Thymus (tissue), 14 donors: ENCODE results near the gene ST7. TPM values are rescaled to one million over a fixed set of nuclear protein-coding genes. Genes with fewer than 3 reads are reported as not detected.

Experiments used
- DNase-seq, 9 donors: peaks; one replicate each; pipeline ENCODE4 v3.0.0-alpha.2; 2013; ENCODE audit warnings: low spot score in 9 of 9, low read depth in 6 of 9, missing footprints in 1 of 9
- H3K27ac ChIP-seq, 2 donors: one replicate each; pipeline ENCODE4 v1.5.1; 2013; ENCODE audit warnings: control low read depth in 1 of 2, low read depth in 1 of 2, low read length in 1 of 2, mild to moderate bottlenecking in 1 of 2, moderate library complexity in 1 of 2
- H3K27me3 ChIP-seq, 2 donors: one replicate each; pipeline ENCODE4 v1.5.1; 2013; ENCODE audit warnings: low read length in 1 of 2; ENCODE audit not compliant: control insufficient read depth in 2 of 2, insufficient read depth in 1 of 2
- H3K36me3 ChIP-seq, 2 donors: one replicate each; pipeline ENCODE4 v1.5.1; 2013; ENCODE audit warnings: low read length in 1 of 2, mild to moderate bottlenecking in 1 of 2, moderate library complexity in 1 of 2; ENCODE audit not compliant: control insufficient read depth in 2 of 2, insufficient read depth in 2 of 2
- H3K4me1 ChIP-seq, 2 donors: one replicate each; pipeline ENCODE4 v1.5.1; 2013; ENCODE audit warnings: low read length in 2 of 2; ENCODE audit not compliant: control insufficient read depth in 2 of 2, insufficient read depth in 2 of 2
- H3K4me3 ChIP-seq, 2 donors: one replicate each; pipeline ENCODE4 v1.5.1; 2013; ENCODE audit warnings: low read length in 2 of 2, control low read depth in 1 of 2, mild to moderate bottlenecking in 1 of 2
- H3K9me3 ChIP-seq, 2 donors: one replicate each; pipeline ENCODE4 v1.5.1; 2013; ENCODE audit warnings: low read length in 1 of 2, mild to moderate bottlenecking in 1 of 2; ENCODE audit not compliant: control insufficient read depth in 2 of 2, insufficient read depth in 1 of 2
- WGBS: extraction: QIAGEN DNeasy Blood & Tissue Kit; methylation state at CpG from one replicate; pipeline ENCODE4 v1.1.7; 2013; 5-methylcytosine and 5-hydroxymethylcytosine counted together
- long read RNA-seq, 10 donors: transcript quantifications; one replicate each; lab custom pipeline, GENCODE V29; 2026
- polyA plus RNA-seq: library from polyadenylated mRNA; stranded (reverse); fragments of 200-250 nt; gene quantifications from one replicate; pipeline ENCODE4 v1.2.3, GENCODE V29; 2013
- total RNA-seq: library from RNA; stranded (reverse); fragments of 120-200 nt; gene quantifications from one replicate; pipeline ENCODE4 v1.2.4, GENCODE V29; 2013
- donor health status: healthy.

ST7 gene, protein sequence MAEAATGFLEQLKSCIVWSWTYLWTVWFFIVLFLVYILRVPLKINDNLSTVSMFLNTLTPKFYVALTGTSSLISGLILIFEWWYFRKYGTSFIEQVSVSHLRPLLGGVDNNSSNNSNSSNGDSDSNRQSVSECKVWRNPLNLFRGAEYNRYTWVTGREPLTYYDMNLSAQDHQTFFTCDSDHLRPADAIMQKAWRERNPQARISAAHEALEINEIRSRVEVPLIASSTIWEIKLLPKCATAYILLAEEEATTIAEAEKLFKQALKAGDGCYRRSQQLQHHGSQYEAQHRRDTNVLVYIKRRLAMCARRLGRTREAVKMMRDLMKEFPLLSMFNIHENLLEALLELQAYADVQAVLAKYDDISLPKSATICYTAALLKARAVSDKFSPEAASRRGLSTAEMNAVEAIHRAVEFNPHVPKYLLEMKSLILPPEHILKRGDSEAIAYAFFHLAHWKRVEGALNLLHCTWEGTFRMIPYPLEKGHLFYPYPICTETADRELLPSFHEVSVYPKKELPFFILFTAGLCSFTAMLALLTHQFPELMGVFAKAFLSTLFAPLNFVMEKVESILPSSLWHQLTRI
- total RNA-seq (9.3 TPM), polyA plus RNA-seq (11.5 TPM)
- long read RNA-seq, donor 1, partial matches to known transcripts: 0 of 1 reads
- long read RNA-seq, donor 1, other reads (novel, unspliced or antisense): 0 of 1 reads
- long read RNA-seq, donor 2: 0 reads
- long read RNA-seq, donor 3, partial matches to known transcripts: 0 of 2 reads
- long read RNA-seq, donor 3, other reads (novel, unspliced or antisense): 0 of 2 reads
- long read RNA-seq, donor 4, partial matches to known transcripts: 0 of 2 reads
- long read RNA-seq, donor 4, other reads (novel, unspliced or antisense): 0 of 2 reads
- long read RNA-seq, donor 5, partial matches to known transcripts: 0 of 4 reads
- long read RNA-seq, donor 5, other reads (novel, unspliced or antisense): 0 of 4 reads
- long read RNA-seq, donor 6: 0 reads
- long read RNA-seq, donor 7, partial matches to known transcripts: 0 of 1 reads
- long read RNA-seq, donor 7, other reads (novel, unspliced or antisense): 0 of 1 reads
- long read RNA-seq, donor 8: 0 reads
- long read RNA-seq, donor 9, partial matches to known transcripts: 0 of 1 reads
- long read RNA-seq, donor 9, other reads (novel, unspliced or antisense): 0 of 1 reads
- long read RNA-seq, donor 10, partial matches to known transcripts: 0 of 1 reads
- long read RNA-seq, donor 10, other reads (novel, unspliced or antisense): 0 of 1 reads

DNA sequence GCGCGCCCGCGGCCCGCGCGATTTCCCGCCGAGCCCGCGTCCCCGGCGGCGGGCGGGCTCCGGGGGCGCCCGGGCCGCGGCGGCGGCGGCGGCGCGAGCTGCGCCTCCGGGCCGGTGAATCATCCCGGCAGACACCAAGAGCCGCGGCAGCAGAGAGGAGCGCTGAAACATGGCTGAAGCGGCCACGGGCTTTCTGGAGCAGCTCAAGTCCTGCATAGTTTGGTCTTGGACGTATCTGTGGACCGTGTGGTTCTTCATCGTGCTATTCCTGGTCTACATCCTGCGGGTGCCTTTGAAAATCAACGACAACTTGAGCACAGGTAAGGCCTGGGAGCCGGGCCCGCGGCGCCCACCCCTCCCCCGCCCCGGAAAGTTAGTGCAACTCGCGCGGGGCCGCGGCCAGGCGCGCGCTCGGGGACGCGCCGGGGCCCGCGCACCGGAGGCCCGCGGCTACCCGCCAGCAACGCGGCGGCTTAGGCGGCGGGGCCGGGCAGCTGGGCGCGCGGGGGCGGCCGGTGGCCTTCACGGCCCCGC is at the start of gene ST7:
Gene ST7 (plus strand): TSS at position 130 of the 534 bp plus-strand sequence. CDS start 40 bp downstream, at position 170.
- Histone ChIP-seq H3K4me3 (peak within 1 kb of the TSS; percentile 68 to 82), H3K36me3 (no peaks in the 10 kb centered on the region), H3K9me3 (peaks cover 0 to 1% of the 10 kb centered on the region in 2 donors), H3K4me1 (peaks cover 0 to 9% of the 10 kb centered on the region in 2 donors), H3K27ac (peak within 1 kb of the TSS; percentile 85 to 91), H3K27me3 (peaks cover 0 to 12% of the 10 kb centered on the region in 2 donors)
- WGBS: under 1% methylated on average over 77 of the region's 77 CpGs
- DNase-seq: peak in 8 of 9 donors; percentile 34 to 83 (median 61)

DNA sequence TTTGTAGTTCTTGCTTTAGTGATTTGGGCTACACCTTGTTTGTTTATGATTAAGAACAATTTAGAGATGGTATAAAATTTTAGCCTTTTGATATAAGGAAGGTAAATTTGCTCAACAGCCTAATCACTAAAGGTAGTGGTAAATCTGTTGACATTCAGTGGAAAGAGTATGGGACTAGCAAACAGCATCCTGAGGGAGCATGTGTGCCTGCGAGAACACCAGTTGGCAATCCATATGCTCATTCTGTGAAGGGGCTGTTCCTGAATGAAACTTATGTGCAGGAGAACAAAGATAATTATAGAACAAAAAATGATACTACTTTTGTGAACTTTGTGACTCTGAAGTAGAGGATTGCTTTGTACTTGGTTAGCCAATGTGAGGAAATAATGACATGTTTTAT is 46.9 kb upstream of the ST7 start:
- H3K4me1 ChIP-seq: no peaks in the 10 kb centered on the region
- H3K27ac ChIP-seq: no peak overlapping the region
- H3K4me3 ChIP-seq: no peak overlapping the region
- H3K9me3 ChIP-seq: no peaks in the 10 kb centered on the region
- 97% methylated on average over 1 of the region's 1 CpG for WGBS
- no peaks in the 10 kb centered on the region for H3K27me3 ChIP-seq
- H3K36me3 ChIP-seq: peaks cover 5 to 45% of the 10 kb centered on the region in 2 donors
- no peak for DNase-seq

DNA sequence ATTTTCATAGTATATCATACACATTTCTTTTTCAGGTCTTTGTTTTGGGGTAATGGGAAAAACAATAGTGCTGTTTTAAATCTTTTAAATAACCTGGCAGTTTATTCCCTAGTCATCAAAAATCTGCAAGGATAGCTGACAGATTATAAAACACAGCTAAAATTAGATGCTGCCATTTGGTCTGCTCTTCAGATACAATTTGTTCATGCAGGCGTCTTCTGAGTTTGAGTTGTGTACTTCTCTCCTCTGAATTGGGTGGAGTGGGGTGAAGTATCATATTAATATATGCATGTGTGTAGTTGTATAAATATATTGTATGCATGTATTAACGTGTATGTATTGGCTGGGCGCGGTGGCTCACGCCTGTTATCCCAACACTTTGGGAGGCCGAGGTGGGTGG is 42.9 kb upstream of the ST7 start:
- no peaks in the 10 kb centered on the region for H3K9me3 ChIP-seq
- H3K36me3 ChIP-seq: peaks cover 18 to 47% of the 10 kb centered on the region in 2 donors
- WGBS: 98% methylated on average over 6 of the region's 6 CpGs
- H3K27ac ChIP-seq: no peak overlapping the region
- no peak for DNase-seq
- H3K4me1 ChIP-seq: no peaks in the 10 kb centered on the region
- H3K4me3 ChIP-seq: no peak overlapping the region
- no peaks in the 10 kb centered on the region for H3K27me3 ChIP-seq

DNA sequence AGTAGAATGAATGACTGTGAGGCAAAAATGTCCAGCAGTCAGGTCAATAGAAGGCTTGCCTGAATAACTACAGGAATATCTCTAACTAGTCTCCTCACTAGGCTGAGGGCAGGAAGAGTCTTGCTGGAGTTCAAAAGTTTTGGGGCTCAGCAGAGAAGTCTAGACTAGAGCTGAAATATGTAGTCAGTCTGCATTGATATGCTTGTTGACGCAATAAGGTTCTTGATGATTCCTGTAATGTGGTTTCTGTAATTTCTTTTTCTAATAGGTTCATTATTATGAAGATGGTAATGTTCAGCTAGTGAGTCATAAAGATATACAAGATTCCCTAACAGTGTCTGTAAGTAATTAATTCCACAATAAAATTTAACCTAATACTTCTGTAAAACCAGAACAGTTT is 41.5 kb upstream of the ST7 start:
- peaks cover 18 to 47% of the 10 kb centered on the region in 2 donors for H3K36me3 ChIP-seq
- H3K9me3 ChIP-seq: no peaks in the 10 kb centered on the region
- no peak overlapping the region for H3K4me3 ChIP-seq
- H3K27ac ChIP-seq: no peak overlapping the region
- H3K4me1 ChIP-seq: no peaks in the 10 kb centered on the region
- 99% methylated on average over 1 of the region's 1 CpG for WGBS
- H3K27me3 ChIP-seq: no peaks in the 10 kb centered on the region
- no peak for DNase-seq

DNA sequence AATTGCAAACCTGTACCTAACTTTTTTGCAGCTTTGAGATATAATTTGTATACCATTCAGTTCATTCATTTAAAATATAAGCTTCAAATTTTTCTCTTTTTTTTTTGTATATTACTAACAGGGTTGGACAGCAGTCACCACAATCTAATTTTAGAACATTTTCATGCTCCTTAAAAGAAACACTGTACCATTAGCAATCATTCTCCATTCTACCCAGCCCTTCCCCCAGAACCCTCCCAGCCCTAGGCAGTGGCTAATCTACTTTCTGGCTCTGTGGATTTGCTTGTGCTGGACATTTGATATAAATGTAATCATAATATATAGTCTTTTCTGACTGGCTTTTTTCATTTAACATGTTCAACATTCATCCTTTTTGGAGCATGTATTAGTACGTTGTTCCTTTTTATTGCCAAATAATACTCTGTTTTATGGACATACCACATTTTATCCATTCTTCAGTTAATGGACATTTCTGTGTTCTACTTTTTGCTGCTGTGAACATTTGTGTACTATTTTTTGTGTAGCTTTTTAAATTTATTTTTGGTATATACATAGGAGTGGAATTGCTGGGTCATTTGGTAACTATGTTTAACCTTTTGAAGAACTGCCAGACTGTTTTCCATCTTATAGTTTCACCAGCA is 40.9 kb upstream of the ST7 start:
- WGBS: 93% methylated on average over 1 of the region's 1 CpG
- H3K27ac ChIP-seq: no peak overlapping the region
- DNase-seq: no peak
- H3K4me3 ChIP-seq: no peak overlapping the region
- no peaks in the 10 kb centered on the region for H3K9me3 ChIP-seq
- no peaks in the 10 kb centered on the region for H3K4me1 ChIP-seq
- peaks cover 21 to 45% of the 10 kb centered on the region in 2 donors for H3K36me3 ChIP-seq
- no peaks in the 10 kb centered on the region for H3K27me3 ChIP-seq

DNA sequence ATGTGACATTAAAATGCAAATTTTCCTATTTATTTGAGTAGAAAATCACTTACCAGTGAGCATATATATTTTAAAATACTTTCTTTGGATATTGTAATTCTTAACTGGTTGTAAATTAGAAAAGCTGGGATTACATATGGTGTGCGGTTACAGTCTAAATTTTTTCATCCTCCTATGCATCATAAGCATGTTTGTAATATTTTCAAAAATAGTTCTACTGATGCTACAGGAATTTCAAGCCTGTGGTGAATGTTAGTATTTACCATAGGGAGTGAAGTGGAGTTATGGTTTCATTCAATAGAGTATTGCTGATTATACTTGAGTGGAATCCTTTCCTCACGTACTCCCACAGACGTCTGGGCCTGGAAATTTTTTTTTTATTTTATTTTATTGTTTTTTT is 34.6 kb upstream of the ST7 start:
- no peak for DNase-seq
- Histone ChIP-seq H3K27me3 (no peaks in the 10 kb centered on the region), H3K4me1 (peaks cover 0 to 4% of the 10 kb centered on the region in 2 donors), H3K9me3 (no peaks in the 10 kb centered on the region), H3K36me3 (peaks cover 13 to 27% of the 10 kb centered on the region in 2 donors), H3K27ac (no peak overlapping the region), H3K4me3 (no peak overlapping the region)
- WGBS: over 99% methylated on average over 3 of the region's 3 CpGs

DNA sequence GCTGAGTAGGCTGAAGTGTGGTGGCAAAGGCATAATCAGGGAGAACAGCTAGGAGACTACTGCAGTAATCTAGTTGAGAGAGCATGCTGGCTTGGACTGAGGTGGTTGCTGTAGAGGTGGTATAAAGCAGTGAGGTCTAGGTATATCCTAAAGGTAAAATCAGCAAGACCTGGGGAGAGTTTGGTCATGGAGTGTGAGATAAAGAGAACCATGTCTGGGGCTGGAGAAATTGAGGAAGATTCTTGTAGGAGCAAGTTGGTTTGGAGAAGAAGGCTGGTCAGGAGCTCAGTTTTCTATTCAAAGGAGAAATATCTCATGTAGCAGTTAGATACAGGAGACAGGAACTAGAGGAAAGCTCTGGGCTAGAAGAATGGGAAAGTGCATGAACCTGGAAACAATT is 32.9 kb upstream of the ST7 start:
- no peak overlapping the region for H3K4me3 ChIP-seq
- no peak overlapping the region for H3K27ac ChIP-seq
- DNase-seq: no peak
- H3K36me3 ChIP-seq: peaks cover 6 to 17% of the 10 kb centered on the region in 2 donors
- no peaks in the 10 kb centered on the region for H3K9me3 ChIP-seq
- peaks cover 0 to 4% of the 10 kb centered on the region in 2 donors for H3K4me1 ChIP-seq
- no peaks in the 10 kb centered on the region for H3K27me3 ChIP-seq

DNA sequence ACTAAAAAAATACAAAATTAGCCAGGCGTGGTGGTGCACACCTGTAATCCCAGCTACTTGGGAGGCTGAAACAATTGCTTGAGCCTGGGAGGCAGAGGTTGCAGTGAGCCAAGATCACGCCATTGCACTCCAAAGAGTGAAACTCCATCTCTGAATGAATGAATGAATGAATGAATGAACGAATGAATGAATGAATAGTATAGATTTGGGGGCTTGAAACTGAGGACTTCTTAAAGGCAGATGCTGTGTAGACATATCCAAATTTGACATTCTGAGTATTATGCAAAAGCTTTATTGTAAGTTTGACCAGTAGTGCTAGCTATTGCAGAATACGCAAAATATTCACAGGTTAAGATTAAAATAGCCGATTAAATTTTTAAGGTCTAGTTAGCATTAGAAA is 30.8 kb upstream of the ST7 start:
- Histone ChIP-seq H3K4me3 (no peak overlapping the region), H3K27me3 (no peaks in the 10 kb centered on the region), H3K9me3 (no peaks in the 10 kb centered on the region), H3K4me1 (peaks cover 0 to 4% of the 10 kb centered on the region in 2 donors), H3K27ac (no peak overlapping the region), H3K36me3 (peaks cover 2 to 6% of the 10 kb centered on the region in 2 donors)
- 71% methylated on average over 5 of the region's 5 CpGs for WGBS
- no peak for DNase-seq
